CD4-positive, alpha-beta T cell (primary cell): ENCODE results near the gene FOXO3. TPM values are rescaled to one million over a fixed set of nuclear protein-coding genes. Genes with fewer than 3 reads are reported as not detected.

ENCODE experiments used
- ATAC-seq: fragments of 200-7000 bp; cut with Tn5 transposase; one replicate; pipeline ENCODE4 v1.10.0; 2022; ENCODE audit warnings: mild to moderate bottlenecking; ENCODE audit not compliant: poor library complexity
- CTCF ChIA-PET: fragments of 350-600 bp; sonication (Branson Sonifier 250); formaldehyde crosslinking; loops from one replicate; lab custom pipeline; 2021; ENCODE audit warnings: antibody characterized with exemption, inconsistent platforms; lab: Charles Lee
- POLR2A ChIA-PET: fragments of 350-600 bp; sonication (Branson Sonifier 250); formaldehyde crosslinking; loops from one replicate; lab custom pipeline; 2021; ENCODE audit warnings: antibody characterized with exemption, inconsistent platforms; lab: Charles Lee
- DNase-seq, 14 experiments: peaks; one replicate each; pipeline ENCODE4 v3.0.0-alpha.2; 2013 to 2020; ENCODE audit warnings: mixed read lengths in 2 of 14
- H3K27ac ChIP-seq, 2 donors: one replicate each; pipeline versions ENCODE4 v1.5.1 to v1.7.0; 2013; ENCODE audit warnings: low read length in 2 of 2, low read depth in 1 of 2, mild to moderate bottlenecking in 1 of 2
- H3K27me3 ChIP-seq, 2 experiments: 1 replicate in 1 of 2; 2 replicates in 1 of 2; pipeline versions ENCODE4 v1.6.1 to v1.7.0; 2013; ENCODE audit warnings: low read length in 2 of 2, control low read depth in 1 of 2, mild to moderate bottlenecking in 1 of 2, moderate library complexity in 1 of 2; ENCODE audit not compliant: insufficient read depth in 2 of 2, control insufficient read depth in 1 of 2
- H3K36me3 ChIP-seq: one replicate; pipeline ENCODE4 v1.6.1; 2013; ENCODE audit warnings: low read length, control low read depth; ENCODE audit not compliant: insufficient read depth
- H3K4me1 ChIP-seq: one replicate; pipeline ENCODE4 v1.6.1; 2013; ENCODE audit warnings: low read length, control low read depth; ENCODE audit not compliant: insufficient read depth
- H3K4me3 ChIP-seq: one replicate; pipeline ENCODE4 v1.5.1; 2013; ENCODE audit warnings: mild to moderate bottlenecking, low read length, moderate library complexity
- H3K9me3 ChIP-seq, 2 experiments: 1 replicate in 1 of 2; 2 replicates in 1 of 2; pipeline versions ENCODE4 v1.6.1 to v1.7.0; 2013; ENCODE audit warnings: low read length in 2 of 2, mild to moderate bottlenecking in 2 of 2, control low read depth in 1 of 2, moderate library complexity in 1 of 2; ENCODE audit not compliant: control insufficient read depth in 1 of 2, insufficient read depth in 1 of 2
- H3K27ac Mint-ChIP-seq: one replicate; pipeline ENCODE4 v1.8.0; 2020; ENCODE audit warnings: mixed read lengths
- H3K27me3 Mint-ChIP-seq: one replicate; pipeline ENCODE4 v1.8.0; 2021; ENCODE audit warnings: mixed read lengths
- H3K36me3 Mint-ChIP-seq: one replicate; pipeline ENCODE4 v1.8.0; 2021; ENCODE audit warnings: low read depth, mixed read lengths
- H3K4me1 Mint-ChIP-seq: one replicate; pipeline ENCODE4 v1.8.0; 2021; ENCODE audit warnings: low read depth, mixed read lengths
- H3K4me3 Mint-ChIP-seq: one replicate; pipeline ENCODE4 v1.8.0; 2020; ENCODE audit warnings: mild to moderate bottlenecking, mixed read lengths
- H3K9me3 Mint-ChIP-seq: one replicate; pipeline ENCODE4 v1.8.0; 2020; ENCODE audit warnings: mixed read lengths
- CTCF ChIP-seq: fragments of 200-600 bp; IDR thresholded peaks from one replicate; pipeline ENCODE4 v1.8.0; 2022; ENCODE audit warnings: antibody characterized with exemption, mild to moderate bottlenecking
- intact Hi-C, 2 experiments: fragments of 100-400 bp; cut with DNase I in 1 of 2; cut with micrococcal nuclease in 1 of 2; formaldehyde crosslinking; loops; one replicate each; pipeline versions ENCODE4 v1.15.1 to v1.9.0; 2023 to 2025; cut with DNase I, micrococcal nuclease
- total RNA-seq, 174 experiments: library from RNA in 2 of 174; stranded (reverse) in 2 of 174; gene quantifications; one replicate each; pipeline ENCODE4 v1.2.3 and lab custom pipeline; 2021 to 2026

FOXO3 gene
- total RNA-seq, 2 experiments from 2014 or later: 24.3 to 25.3 TPM

GRCh38 chr6:108693430-108694154 is 132.9 kb downstream of the FOXO3 start:
- H3K4me1 Mint-ChIP-seq: no peaks in the 10 kb centered on the region
- H3K27ac Mint-ChIP-seq: no peak overlapping the region
- intact Hi-C loops: no loop called here
- H3K27me3 Mint-ChIP-seq: no peaks in the 10 kb centered on the region
- H3K27ac ChIP-seq: no peak overlapping the region
- H3K36me3 Mint-ChIP-seq: no peaks in the 10 kb centered on the region
- DNase-seq (no peak), ATAC-seq (no peak)
- no peaks in the 10 kb centered on the region for H3K9me3 Mint-ChIP-seq
- no peaks in the 10 kb centered on the region for H3K36me3 ChIP-seq
- ChIA-PET POLR2A (no interaction called here), CTCF (no interaction called here)
- no peaks in the 10 kb centered on the region for H3K27me3 ChIP-seq
- H3K4me3 Mint-ChIP-seq: no peak overlapping the region
- H3K4me3 ChIP-seq: no peak overlapping the region
- H3K9me3 ChIP-seq: no peaks in the 10 kb centered on the region
- H3K4me1 ChIP-seq: no peaks in the 10 kb centered on the region
- TF ChIP-seq CTCF: no peak

GRCh38 chr6:108694816-108695215 is 134.1 kb downstream of the FOXO3 start:
- DNase-seq: no peak
- Histone ChIP-seq H3K4me3 (no peak overlapping the region), H3K9me3 (peaks cover 0 to 6% of the 10 kb centered on the region in 2 experiments), H3K36me3 (no peaks in the 10 kb centered on the region), H3K4me1 (no peaks in the 10 kb centered on the region), H3K27me3 (no peaks in the 10 kb centered on the region), H3K27ac (no peak overlapping the region)
- H3K4me1 Mint-ChIP-seq: no peaks in the 10 kb centered on the region
- ChIA-PET POLR2A (no interaction called here), CTCF (interaction anchor here (1.5 kb wide), 1 partner anchor 12 kb away, joined by 3 read pairs; no protein-coding TSS in a partner anchor)
- no peak overlapping the region for H3K27ac Mint-ChIP-seq
- no peaks in the 10 kb centered on the region for H3K27me3 Mint-ChIP-seq
- H3K9me3 Mint-ChIP-seq: no peaks in the 10 kb centered on the region
- intact Hi-C loops: no loop called here
- no peak for ATAC-seq
- TF ChIP-seq CTCF: no peak
- no peak overlapping the region for H3K4me3 Mint-ChIP-seq
- no peaks in the 10 kb centered on the region for H3K36me3 Mint-ChIP-seq

- H3K4me3 Mint-ChIP-seq: no peak overlapping the region
- H3K4me3 ChIP-seq: no peak overlapping the region
- no peaks in the 10 kb centered on the region for H3K36me3 ChIP-seq
- no peak overlapping the region for H3K27ac Mint-ChIP-seq
- H3K27ac ChIP-seq: no peak overlapping the region
- DNase-seq (no peak), ATAC-seq (no peak)
- ChIA-PET CTCF (no interaction called here), POLR2A (no interaction called here)
- H3K27me3 ChIP-seq: no peaks in the 10 kb centered on the region
- H3K4me1 Mint-ChIP-seq: no peaks in the 10 kb centered on the region
- H3K27me3 Mint-ChIP-seq: no peaks in the 10 kb centered on the region
- peaks cover 10% of the 10 kb centered on the region for H3K9me3 Mint-ChIP-seq
- H3K36me3 Mint-ChIP-seq: no peaks in the 10 kb centered on the region
- H3K4me1 ChIP-seq: no peaks in the 10 kb centered on the region
- no peak for TF ChIP-seq CTCF
- intact Hi-C loops: no loop called here
- peaks cover 12% of the 10 kb centered on the region in 2 experiments for H3K9me3 ChIP-seq
Observed at GRCh38 chr6:108697561-108698161, 136.9 kb downstream of the FOXO3 start.
